Fibroblast of skin of right quadriceps (primary cell): ENCODE results near the gene FDPS.
"Not testable (repeated sequence)": the region's sequence is repeated elsewhere in the genome, so short reads cannot be mapped to it uniquely, and the experiment has no call there.

Source experiments
- DNase-seq: peaks from one replicate; pipeline ENCODE4 v3.0.0-alpha.2; 2013

The FDPS gene

GRCh38 chr1:155286544-155286943, 22.1 kb upstream of the FDPS start:
- DNase-seq = no peak

DNA sequence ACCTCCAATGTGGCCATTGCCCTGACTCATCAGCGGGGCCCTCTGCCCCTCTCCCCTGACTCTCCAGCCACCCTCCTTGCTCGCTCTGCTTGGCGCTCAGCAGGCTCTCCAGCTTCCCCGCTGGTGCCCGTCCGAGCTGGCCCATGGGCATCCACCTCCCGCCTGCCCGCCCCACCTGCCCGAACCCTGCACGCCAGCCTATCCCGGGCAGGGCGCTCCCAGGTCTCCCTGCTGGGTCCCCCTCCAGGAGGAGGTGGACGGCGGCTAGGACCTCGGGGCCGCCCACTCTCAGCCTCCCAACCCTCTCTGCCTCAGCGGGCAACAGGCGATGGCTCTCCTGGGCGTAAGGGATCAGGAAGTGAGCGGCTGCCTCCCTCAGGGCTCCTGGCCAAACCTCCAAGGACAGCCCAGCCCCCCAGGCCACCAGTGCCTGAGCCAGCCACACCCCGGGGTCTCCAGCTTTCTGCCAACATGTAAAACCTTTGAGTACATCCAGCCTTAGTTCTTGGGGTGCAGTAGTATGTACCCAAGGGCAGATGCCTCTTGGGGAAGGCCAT, 20.6 kb upstream of the FDPS start:
- DNase-seq = no peak

- DNase-seq = not testable (repeated sequence)
These were observed 17.7 kb upstream of the FDPS start for GRCh38 chr1:155291006-155291405.

- DNase-seq = no peak
These were observed 15.4 kb upstream of the FDPS start for GRCh38 chr1:155293086-155293749.

DNA sequence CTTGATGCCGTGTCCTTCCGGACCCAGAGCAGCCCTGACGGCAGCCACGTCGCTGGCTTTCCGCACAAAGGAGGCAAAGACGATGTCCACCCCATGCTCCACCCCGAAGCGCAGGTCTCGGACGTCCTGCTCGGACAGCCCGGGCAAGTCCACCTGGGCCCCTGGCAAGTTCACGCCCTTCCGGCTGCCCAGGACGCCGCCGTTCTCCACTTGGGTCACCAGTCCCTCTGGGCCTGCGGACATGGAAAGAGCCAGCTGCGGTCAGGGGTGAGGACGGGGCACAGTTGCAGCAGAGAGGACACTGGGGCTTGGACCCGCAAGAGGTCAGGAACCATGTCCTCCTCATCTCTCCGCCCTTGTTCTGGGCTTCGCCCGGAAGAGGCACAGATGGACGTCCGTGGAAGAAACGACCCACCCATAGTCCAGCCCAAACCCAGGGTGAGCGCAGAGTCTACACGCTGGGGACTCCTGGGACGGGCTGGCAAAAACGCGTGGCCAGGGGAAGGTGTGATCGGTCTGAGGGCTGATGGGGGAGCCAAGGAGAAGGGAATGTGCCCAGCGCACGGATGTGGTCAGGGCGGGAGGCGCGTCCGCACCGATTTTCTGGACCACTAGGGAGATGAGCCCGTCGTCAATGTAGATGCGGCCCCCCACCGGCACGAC, 14.0 kb upstream of the FDPS start:
- DNase-seq = no peak

DNA sequence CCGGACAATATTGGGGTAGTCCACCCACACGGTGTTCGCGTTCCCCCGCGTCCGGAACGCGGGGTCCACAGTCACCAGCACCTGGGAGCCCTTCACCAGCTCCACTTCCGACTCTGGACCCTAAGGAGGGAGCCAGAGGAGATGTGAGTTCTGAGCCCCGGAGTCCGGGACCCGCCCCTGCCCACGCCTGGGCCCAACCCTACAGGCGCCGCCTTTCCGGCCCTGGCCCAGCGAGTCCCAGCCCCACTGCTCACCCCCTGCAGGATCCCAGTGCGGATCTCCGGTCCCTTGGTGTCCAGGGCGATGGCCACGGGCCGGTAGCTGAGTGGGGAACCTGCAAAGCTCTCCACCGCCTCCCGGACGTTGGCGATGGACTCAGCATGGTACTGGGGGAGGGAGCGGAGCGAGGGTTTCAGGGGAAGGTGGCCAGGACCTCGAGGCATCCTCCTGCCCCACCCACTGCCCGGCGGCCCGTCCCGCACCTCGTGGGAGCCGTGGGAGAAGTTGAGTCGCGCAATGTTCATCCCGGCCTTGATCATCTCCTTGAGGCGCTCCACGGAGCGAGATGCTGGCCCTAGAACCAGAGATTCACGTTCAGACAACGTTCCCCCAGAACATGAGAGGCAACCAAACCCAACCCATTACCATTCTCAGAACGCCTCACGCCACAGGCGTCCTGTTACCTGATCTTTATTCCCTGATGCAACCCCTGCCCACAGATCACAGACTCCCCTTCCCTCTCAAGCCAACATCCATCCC, 13.3 kb upstream of the FDPS start:
- DNase-seq = no peak

DNA sequence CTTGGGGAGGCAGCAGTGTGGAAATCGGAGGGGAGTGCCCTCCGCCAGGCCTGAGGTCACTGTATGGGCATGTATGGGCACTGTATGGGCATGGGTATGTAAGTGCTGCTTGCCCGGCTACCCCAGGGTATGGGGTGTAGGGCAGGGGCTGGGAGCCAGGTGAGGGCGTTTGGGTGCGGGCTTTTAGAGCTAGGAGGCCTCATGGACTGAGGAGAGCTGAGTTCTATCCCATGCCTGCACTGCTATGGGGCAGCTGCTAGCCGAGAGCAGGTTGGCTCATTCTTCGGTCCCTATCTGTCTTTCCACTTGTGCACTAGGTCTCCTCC, 12.8 kb upstream of the FDPS start:
- no peak for DNase-seq

DNA sequence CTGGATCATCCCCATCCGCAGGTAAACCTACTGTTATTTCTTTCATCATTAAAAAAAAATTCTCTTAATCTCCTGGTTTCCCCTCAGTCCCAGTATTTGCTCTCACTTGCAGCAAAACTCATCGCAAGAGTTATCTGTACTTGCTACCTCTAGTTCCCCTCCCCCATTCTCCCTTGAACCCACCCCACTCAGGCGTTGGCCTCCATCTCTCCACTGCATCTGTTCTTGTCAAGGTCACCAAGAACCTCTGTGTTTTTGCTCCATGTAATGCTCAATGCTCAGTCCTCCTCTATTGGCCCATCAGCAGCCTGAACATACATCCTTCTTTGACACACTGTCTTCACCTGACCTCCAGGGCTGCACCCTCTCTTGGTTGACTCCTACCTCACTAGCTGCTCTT, 12.0 kb upstream of the FDPS start:
- DNase-seq = no peak

GRCh38 chr1:155297384-155297783, 11.3 kb upstream of the FDPS start:
- no peak for DNase-seq

DNA sequence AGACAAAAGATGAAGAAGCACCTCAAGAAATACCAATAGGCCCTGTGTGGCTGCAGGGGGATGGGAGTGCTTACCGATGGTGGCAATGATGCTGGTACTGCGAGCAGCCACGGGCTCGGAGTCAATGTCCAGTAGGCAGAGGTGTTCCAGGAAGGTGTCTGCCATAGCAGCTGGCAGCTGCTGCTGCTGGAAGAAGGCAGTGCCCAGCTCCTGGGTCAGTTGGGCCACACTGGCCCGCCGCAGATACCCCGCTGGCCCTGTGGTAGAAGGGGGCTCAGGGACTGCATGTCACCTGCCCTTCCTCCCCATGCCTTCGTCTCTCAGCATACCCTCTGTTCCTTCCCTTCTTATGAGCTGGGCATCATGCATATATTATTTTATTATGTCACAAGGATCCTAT, 8.6 kb upstream of the FDPS start:
- DNase-seq = no peak

DNA sequence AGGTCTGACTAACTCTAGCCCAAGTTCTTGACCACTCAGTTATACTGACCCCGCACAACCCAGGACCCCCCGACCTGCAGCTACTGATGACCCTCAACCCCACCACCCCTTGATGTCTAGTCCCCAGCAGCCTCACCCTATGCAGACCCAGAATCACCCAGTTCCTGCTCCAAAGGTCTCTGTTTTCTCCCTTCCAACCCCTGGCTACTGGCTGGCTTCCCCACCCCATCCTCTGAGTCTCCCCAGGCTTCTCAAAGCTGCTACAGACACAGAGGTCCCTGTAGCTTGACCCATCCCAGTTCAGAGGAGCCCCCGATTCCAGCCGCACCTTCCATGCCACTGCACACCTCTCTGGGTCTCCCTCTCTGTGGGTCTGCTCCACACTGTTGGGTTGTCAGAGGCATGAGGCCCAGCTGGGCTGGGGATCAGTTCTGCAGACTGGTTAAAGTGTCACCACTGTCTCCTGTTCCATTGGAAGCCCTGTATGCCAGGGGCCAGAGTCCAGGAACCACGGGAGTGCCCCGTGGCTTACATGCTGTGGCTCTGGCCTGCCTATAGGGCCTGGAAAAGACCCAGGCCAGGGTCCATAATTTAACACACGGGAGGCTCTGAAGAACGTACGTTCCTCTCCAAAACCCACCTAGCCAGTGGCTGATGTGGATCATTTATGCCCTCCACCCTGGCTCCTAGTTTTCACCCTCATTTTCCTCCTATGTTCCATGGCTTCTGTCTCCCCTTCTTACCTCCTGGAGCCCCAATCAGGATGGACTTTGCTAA, 7.9 kb upstream of the FDPS start:
- no peak for DNase-seq

GRCh38 chr1:155301342-155301841, 7.3 kb upstream of the FDPS start, which contains the start of gene PKLR:
TSS of gene PKLR (minus strand) at chr1:155301438. CDS start at chr1:155301395, 43 bp downstream.
- no peak for DNase-seq

DNA sequence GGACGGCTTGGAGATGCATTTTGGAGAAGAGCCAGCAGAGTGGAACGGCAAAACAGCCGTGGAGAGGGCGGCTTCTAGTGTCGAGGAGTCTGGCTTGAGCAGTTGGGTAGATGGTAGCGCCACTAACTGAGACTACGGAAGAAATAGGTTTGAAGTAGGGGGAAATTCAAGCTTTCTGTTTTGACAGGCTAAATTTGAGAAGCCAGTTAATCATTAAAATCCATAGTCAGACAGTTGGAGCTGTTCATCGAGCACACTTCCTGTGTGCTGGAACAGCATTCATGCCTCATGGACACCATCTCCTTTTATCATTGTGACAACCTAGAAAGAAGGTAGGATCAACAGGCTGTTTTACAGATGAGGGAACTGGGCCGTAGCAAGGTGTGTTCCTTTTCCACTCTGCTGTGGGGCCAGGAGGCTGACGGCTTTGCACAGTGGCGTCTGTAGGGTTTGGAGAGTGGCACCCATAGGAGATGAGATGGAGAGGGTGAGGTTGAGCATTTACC, 4.1 kb upstream of the FDPS start:
- no peak for DNase-seq

DNA sequence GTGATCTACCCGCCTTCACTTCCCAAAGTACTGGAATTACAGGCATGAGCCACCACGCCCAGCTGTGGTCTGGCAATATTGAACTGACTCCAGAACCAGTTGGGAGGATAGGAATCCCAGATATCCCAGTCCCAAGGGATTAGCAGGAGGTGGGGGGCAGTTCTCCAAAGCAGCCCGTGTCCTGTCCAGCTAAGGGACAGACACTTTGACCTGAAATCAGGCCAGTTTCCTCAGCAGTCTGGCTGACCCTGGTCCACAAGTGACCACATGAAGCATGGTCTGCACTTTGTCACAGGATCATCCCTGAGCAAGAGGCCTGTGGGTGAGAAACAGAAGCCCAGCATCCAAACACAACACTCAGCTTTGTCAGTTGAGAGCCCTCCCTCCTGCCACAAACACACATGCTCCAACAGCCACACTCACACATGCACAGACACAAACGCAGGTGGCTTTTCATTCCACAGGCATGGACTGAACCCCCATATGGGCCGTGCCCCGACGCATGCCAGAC, 2.7 kb upstream of the FDPS start:
- DNase-seq = peak; percentile 27

GRCh38 chr1:155307247-155307740, 1.4 kb upstream of the FDPS start:
- peak; percentile 57 for DNase-seq

DNA sequence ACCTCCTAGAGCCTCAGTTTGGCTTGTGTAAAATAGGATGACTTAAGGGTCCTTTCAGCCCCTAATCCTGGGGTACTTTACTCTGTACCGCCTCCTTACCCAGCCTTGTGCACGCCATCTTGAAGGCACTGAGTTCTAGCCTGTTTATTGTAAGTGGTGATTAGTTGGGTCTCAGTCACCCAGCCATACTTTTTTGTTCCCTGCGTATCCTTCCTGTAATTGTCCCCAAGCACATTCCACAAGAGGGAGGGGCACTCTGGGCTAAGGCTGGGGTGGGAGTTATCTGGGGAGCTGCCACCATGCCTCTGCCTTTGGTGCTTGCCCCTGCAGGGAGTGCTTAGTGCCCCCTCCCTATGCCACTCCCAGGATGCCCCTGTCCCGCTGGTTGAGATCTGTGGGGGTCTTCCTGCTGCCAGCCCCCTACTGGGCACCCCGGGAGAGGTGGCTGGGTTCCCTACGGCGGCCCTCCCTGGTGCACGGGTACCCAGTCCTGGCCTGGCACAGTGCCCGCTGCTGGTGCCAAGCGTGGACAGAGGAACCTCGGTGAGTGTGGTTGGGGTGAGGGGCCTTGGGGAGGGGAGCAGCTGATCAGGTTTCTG, 856 bp downstream of the FDPS start:
- DNase-seq = peak; percentile 16

DNA sequence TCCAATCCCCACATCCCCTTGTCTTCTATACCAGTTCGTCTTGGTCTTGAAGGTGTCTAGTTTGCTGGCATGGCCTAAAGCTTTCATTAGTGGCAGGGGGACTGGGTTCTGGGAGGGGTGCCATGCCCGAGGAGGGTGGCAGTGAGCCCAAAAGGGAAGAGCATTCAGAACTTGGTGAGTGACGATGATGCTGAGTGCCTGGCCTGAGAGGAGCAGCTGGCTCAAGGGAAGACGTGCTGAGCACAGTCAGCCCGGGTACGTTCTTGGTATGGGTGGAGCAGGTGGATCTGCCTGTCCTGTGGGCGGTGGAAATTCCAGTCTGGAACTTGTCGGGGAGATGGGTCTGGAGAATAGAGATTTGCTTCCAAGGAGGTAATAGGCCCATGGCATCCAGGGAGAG, 4.6 kb downstream of the FDPS start:
- no peak for DNase-seq

GRCh38 chr1:155316922-155317321, 8.3 kb downstream of the FDPS start:
- DNase-seq = no peak

DNA sequence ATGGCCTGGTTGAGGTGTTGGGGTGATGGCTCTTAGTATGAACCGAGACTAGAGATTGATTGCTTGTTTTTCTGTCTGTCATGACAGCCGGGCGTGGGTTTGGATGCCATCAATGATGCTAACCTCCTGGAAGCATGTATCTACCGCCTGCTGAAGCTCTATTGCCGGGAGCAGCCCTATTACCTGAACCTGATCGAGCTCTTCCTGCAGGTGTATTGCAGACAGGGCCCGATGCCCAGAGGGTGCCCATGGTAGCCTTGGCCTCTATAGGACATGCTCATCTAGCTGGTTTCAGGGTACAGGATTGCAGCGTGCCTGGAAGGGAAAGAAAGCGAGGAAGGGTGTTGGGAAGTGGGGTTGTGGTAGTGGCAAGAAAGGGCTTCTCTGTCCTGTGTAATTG, 9.4 kb downstream of the FDPS start:
- DNase-seq = no peak

GRCh38 chr1:155319536-155319935, 10.9 kb downstream of the FDPS start:
- no peak for DNase-seq

DNA sequence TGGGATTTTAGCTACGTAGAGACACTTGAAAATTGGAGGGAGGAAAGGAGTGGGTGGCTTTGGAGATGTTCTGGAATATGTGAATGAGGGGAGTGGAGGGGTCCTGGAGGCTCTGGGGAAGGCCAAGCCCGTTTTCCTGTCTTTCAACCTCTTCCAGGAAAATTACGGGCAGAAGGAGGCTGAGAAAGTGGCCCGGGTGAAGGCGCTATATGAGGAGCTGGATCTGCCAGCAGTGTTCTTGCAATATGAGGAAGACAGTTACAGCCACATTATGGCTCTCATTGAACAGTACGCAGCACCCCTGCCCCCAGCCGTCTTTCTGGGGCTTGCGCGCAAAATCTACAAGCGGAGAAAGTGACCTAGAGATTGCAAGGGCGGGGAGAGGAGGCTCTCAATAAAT, 11.6 kb downstream of the FDPS start:
- no peak for DNase-seq
